GM18858 (cell line): Measurements from ENCODE around the gene PRPF19.
"Not testable (repeated sequence)": the region's sequence is repeated elsewhere in the genome, so short reads cannot be mapped to it uniquely, and the experiment has no call there.

Experiments
- ATAC-seq: cut with Tn5 transposase; IDR thresholded peaks from one replicate; pipeline ENCODE4 v1.9.1; 2021; ENCODE audit not compliant: unreplicated experiment

The PRPF19 gene

DNA sequence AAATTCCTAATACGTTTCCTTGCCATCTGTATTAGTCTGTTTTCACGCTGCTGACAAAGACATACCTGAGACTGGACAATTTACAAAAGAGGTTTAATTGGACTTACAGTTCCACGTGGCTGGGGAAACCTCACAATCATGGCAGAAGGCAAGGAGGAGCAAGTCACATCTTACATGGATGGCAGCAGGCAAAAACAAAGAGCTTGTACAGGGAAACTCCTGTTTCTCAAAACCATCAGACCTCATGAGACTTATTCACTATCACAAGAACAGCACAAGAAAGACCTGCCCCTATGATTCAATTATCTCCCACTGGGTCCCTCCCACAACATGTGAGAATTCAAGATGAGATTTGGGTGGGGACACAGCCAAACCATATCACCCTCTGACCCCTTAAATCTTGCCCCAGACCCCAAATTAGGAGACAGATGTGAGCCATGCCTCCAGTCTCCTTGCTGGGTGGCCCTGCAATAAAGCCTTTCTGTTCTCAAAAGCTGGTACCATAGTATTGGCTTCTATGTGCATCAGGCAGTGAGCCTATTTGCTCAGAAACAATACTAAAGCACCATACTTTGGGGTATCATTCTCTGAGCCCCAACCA, 3.4 kb upstream of the PRPF19 start:
- ATAC-seq = not testable (repeated sequence)

DNA sequence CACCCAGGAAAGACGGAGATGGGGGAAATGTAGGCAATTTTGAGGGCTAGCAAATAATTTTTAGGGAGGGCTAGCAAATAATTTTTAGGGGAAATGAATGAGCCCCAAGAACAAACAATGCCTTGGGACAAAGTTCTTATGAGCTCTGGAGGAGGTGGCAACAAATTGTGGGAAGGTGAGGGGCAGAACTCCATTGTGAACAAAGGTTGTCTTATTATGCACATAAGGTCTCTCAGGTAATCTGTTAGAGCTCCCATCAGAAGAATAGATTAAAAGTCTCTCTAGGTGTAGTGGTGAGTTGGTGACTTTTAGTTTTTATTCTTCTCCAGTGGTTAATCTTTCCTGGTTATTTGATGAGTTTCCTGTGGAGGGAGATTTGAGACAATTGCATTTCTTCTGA, 2.4 kb upstream of the PRPF19 start:
- ATAC-seq = no peak

GRCh38 chr11:60905551-60906113, 753 bp downstream of the PRPF19 start:
- ATAC-seq = no peak

- ATAC-seq = no peak
Observed at GRCh38 chr11:60905047-60905446, 1.3 kb downstream of the PRPF19 start.

- no peak for ATAC-seq
Observed at GRCh38 chr11:60902625-60903024, 3.8 kb downstream of the PRPF19 start.

GRCh38 chr11:60900673-60901404, 5.5 kb downstream of the PRPF19 start:
- no peak for ATAC-seq

- no peak for ATAC-seq
Observed at GRCh38 chr11:60899977-60900376, 6.4 kb downstream of the PRPF19 start.

DNA sequence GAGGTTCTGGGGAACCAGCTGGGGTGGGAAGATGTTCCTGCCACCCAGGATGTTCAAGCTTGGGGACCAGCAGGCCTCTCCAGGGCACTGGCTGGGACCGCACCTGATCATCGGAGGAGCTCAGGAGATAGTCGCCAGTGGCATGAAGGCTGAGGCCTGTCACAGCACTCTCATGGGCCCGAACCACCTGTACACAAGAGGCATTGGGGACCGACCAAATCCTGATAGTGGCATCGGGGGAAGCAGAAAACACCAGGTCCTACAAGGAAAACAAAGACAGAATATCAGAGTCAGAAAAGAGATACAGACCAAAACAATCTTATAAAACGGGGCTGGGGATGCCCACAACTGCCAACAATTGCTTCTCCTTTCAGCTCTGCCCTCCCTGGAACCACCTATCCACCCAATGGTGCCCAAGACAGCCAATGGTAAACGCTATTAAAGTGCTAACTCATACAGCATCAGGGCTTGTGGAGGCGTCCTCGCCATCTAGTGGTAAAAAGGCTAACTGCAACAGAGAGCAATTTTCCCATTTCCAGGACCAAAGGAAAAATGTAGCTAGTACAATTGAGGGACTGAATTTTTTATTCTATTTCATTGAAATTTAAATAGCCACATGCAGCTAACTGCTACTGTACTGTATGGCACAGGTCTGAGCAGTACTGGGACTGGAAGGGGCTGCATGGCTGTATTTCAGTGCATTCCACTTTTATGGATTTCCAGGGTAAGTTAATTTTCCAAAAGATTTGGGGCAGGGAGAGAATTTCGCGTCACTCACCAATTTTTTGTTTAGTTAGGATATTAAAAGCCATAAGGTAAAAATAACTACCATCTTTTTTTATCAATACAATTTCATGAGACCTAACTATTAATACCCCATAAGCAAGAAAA, 7.1 kb downstream of the PRPF19 start:
- no peak for ATAC-seq

- ATAC-seq = no peak
Observed at GRCh38 chr11:60897496-60897895, 8.9 kb downstream of the PRPF19 start.

GRCh38 chr11:60895687-60896086, 10.7 kb downstream of the PRPF19 start:
- ATAC-seq = no peak

- ATAC-seq = no peak
Observed at GRCh38 chr11:60891103-60891741, 15.2 kb downstream of the PRPF19 start.

- no peak for ATAC-seq
Observed at GRCh38 chr11:60890696-60891095, 15.7 kb downstream of the PRPF19 start.

DNA sequence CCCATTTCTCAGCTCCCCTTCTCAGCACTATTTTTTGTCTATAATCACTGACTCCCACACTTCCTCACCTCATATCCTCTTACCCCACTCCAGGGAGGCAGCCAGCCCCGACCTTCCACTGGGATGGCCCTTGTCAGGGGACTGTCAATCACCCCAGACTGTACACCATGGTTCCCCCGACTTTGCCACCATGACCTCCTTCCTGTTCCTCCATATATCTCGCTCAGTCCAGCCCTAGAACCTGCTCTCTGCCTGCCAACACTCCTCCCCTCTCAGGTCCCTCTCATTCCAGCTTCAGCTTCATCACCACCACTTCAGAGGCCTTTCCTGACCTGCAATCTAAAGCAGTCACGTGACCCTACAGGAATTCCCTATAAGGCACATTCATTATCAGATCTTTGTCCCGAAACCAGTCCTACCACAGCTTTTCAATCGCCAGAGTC, 16.5 kb downstream of the PRPF19 start:
- no peak for ATAC-seq

DNA sequence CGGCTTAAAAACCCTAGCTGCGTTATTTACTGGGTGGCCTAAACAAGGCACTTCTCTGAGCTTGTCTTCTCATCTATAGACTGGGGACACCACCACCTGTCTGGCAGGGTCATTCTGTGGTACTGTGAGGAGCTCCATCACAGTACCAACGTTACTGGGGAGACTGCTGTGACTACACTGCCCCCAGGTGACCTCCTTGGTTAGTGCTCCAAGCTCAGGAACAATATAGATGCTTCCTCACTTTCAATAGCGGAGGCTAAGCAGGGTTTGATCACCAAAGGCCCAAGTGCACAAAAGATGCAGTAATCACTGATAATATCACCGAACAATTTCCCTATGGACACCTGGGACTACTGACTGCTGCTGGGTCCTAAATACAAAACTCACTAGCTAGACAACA, 18.8 kb downstream of the PRPF19 start:
- ATAC-seq = no peak

DNA sequence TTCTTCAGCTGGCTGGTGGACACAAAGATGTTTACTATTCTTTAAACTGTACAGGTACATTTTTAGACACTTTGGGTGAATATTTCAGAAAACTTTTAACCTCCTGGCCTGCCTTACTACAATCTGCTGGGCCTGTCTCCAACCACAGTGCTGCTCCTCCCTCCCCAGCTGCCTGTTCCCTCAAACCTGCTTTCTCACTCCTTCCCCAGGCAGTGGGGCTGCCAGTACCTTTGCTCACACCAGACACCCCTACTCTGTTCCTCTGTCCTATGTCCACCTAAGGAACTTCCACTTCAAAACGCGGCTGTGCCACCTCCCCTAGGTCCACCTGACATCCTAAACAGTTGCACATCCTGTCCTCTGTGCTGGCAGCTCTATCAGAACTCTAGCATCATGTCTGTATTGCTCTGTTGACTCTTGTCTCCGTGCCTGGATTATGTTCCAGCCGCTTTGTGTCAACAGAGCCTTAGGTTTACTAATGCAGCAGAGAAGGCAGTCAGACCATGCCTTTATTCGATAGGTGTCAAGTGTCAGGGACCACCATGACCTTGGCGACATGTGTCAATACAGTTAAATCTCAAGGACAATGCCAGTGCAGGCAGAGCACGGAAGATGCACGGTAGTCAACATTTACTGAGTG, 25.6 kb downstream of the PRPF19 start:
- no peak for ATAC-seq

- ATAC-seq = no peak
Observed at GRCh38 chr11:60879971-60880588, 26.3 kb downstream of the PRPF19 start.

- no peak for ATAC-seq
Observed at GRCh38 chr11:60879104-60879503, 27.3 kb downstream of the PRPF19 start.

GRCh38 chr11:60878245-60879101, 27.9 kb downstream of the PRPF19 start:
- no peak for ATAC-seq

DNA sequence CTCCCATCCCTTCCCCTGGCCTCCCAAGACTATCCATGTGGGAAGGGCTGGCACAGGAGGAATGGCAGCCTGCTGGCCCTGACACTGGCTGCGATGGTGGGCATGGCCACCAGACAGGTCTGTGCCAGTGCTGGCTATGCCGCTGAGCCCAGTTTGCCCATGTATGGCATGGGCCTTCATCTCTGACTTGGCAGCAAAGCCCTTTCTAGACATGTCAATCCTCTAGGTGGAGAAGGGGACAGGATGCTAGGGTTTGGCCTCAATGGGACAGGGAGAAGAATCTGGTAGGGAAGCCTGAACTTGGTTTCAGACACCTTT, 30.3 kb downstream of the PRPF19 start:
- no peak for ATAC-seq
